ENCODE measurements around the gene MME.

DNA sequence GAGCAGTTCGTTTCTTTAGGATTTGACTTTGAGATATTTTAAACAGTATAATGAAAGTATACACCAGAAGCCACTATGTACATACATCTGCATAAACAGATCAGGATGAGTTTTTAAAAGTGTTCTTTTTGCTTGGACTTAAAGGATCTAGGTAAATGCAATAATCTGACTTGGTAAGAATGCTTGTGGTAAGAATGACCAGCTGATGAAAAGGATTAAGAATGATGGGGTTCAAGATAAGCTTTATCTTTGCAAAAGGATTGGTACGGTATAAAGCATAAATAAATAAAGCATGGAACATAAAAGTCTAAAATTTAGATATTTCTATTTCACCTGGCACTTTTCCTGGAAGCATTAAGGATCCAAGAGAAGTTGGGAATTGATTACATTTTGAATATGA lies 9.8 kb upstream of the MME start:
- TF ChIP-seq GATA2 (IDR thresholded peaks at IDR 0.05; ENCODE audit: low read depth, low read length) (no peak), GATA3 (IDR thresholded peaks at IDR 0.05; ENCODE audit: low read depth, low read length) (no peak)

All from SH-SY5Y (cell line).